HS-27A (cell line): ENCODE data around the gene CYTH1.
A peak's percentile ranks its signal among the peaks of the same experiment; 100 is the strongest.

ENCODE experiments used
- DNase-seq: peaks from one replicate; pipeline ENCODE4 v3.0.0-alpha.2; 2012; ENCODE audit warnings: low read depth, missing footprints

The CYTH1 gene

GRCh38 chr17:78715000-78715771 lies 66.9 kb downstream of the CYTH1 start:
- DNase-seq, result no peak

GRCh38 chr17:78714534-78714933 lies 67.5 kb downstream of the CYTH1 start:
- no peak for DNase-seq

- DNase-seq, result no peak
Observed at GRCh38 chr17:78712043-78712442, 70.0 kb downstream of the CYTH1 start.

- no peak for DNase-seq
Observed at GRCh38 chr17:78710607-78711006, 71.5 kb downstream of the CYTH1 start.

- DNase-seq, result no peak
Observed at GRCh38 chr17:78709751-78710181, 72.3 kb downstream of the CYTH1 start.

- no peak for DNase-seq
Observed at GRCh38 chr17:78709119-78709681, 72.9 kb downstream of the CYTH1 start.

- DNase-seq, result peak; percentile 14
Observed at GRCh38 chr17:78708510-78708973, 73.5 kb downstream of the CYTH1 start.

GRCh38 chr17:78707923-78708322 lies 74.2 kb downstream of the CYTH1 start:
- no peak for DNase-seq

GRCh38 chr17:78707016-78707415 lies 75.1 kb downstream of the CYTH1 start:
- DNase-seq, result no peak

GRCh38 chr17:78706271-78706915 lies 75.7 kb downstream of the CYTH1 start:
- DNase-seq, result no peak

GRCh38 chr17:78705071-78705470 lies 77.0 kb downstream of the CYTH1 start:
- no peak for DNase-seq

- DNase-seq, result no peak
Observed at GRCh38 chr17:78704594-78704993, 77.5 kb downstream of the CYTH1 start.

- DNase-seq, result no peak
Observed at GRCh38 chr17:78697554-78698343, 84.3 kb downstream of the CYTH1 start.

- no peak for DNase-seq
Observed at GRCh38 chr17:78697122-78697521, 85.0 kb downstream of the CYTH1 start.

- no peak for DNase-seq
Observed at GRCh38 chr17:78696016-78696982, 85.8 kb downstream of the CYTH1 start.

- DNase-seq, result no peak
Observed at GRCh38 chr17:78694805-78695531, 87.1 kb downstream of the CYTH1 start.

- no peak for DNase-seq
Observed at GRCh38 chr17:78693346-78694083, 88.6 kb downstream of the CYTH1 start.

- DNase-seq, result no peak
Observed at GRCh38 chr17:78692460-78693010, 89.5 kb downstream of the CYTH1 start.

- DNase-seq, result no peak
Observed at GRCh38 chr17:78689029-78689428, 93.0 kb downstream of the CYTH1 start.
